HCT116 (cell line): ENCODE data around the gene GGA1. TPM values are rescaled to one million over a fixed set of nuclear protein-coding genes. Genes with fewer than 3 reads are reported as not detected.

Experiments used
- ATAC-seq: fragments of 200-7000 bp; cut with Tn5 transposase; 2 replicates; pipeline ENCODE4 v1.9.1; 2020; ENCODE audit warnings: mild to moderate bottlenecking, moderate library complexity
- BruUV-seq: library from RNA; stranded (reverse); fragments of 400-500 nt; replicated peaks from 2 replicates; lab custom pipeline; 2021; lab: Mats Ljungman, UMichigan
- CTCF ChIA-PET: fragments of 300-600 bp; sonication (Branson Sonifier 250); formaldehyde crosslinking; loops from one replicate; lab custom pipeline; 2021; ENCODE audit warnings: antibody characterized with exemption; lab: Charles Lee
- POLR2A ChIA-PET: fragments of 300-600, 350-600 bp; sonication (Branson Sonifier 250); formaldehyde crosslinking; loops from one replicate; lab custom pipeline; 2021; ENCODE audit warnings: antibody characterized with exemption; lab: Charles Lee
- RAD21 ChIA-PET, 2 experiments: fragments of 300-600 bp; sonication (Branson Sonifier 250); formaldehyde crosslinking; loops; one replicate each; lab custom pipeline; 2023; ENCODE audit warnings: low total read pairs in 2 of 2; ENCODE audit not compliant: uncharacterized antibody in 2 of 2, unreplicated experiment in 2 of 2, low non-redundant PET in 1 of 2; lab: Charles Lee
- DNase-seq: peaks from one replicate; pipeline ENCODE4 v3.0.0-alpha.2; 2010; ENCODE audit warnings: low read depth, low spot score
- H2AFZ ChIP-seq: fragments of 200-600 bp; shearing (Covaris generic), sonication (generic); 2 replicates; pipeline ENCODE4 v1.6.1; 2017; ENCODE audit warnings: low read depth, mixed run types, mixed read lengths, antibody characterized with exemption, low read length; ENCODE audit not compliant: poor library complexity, severe bottlenecking
- H3K27ac ChIP-seq: 2 replicates; pipeline ENCODE4 v1.5.1; 2012; ENCODE audit warnings: low read depth, low read length
- H3K27me3 ChIP-seq: fragments of 200-600 bp; sonication (generic); 2 replicates; pipeline ENCODE4 v1.6.1; 2016; ENCODE audit warnings: mixed run types, low read length, mixed read lengths; ENCODE audit not compliant: insufficient read depth
- H3K36me3 ChIP-seq, 2 experiments: fragments of 200-500 bp in 1 of 2; fragments of 200-600 bp in 1 of 2; sonication (Bioruptor generic) in 1 of 2; sonication (generic) in 1 of 2; 2 replicates each; pipeline versions ENCODE4 v1.5.1 to v1.6.1; 2014 to 2016; ENCODE audit warnings: low read length in 2 of 2, inconsistent platforms in 1 of 2, mixed read lengths in 1 of 2, mixed run types in 1 of 2; ENCODE audit not compliant: insufficient read depth in 2 of 2, control insufficient read depth in 1 of 2
- H3K4me1 ChIP-seq, 2 experiments: fragments of 200-600 bp in 1 of 2; sonication (generic) in 1 of 2; 2 replicates each; pipeline versions ENCODE4 v1.5.1 to v1.6.1; 2012 to 2017; ENCODE audit warnings: low read length in 2 of 2, inconsistent platforms in 1 of 2, mild to moderate bottlenecking in 1 of 2, mixed read lengths in 1 of 2, mixed run types in 1 of 2, moderate library complexity in 1 of 2; ENCODE audit not compliant: insufficient read depth in 2 of 2, control insufficient read depth in 1 of 2
- H3K4me2 ChIP-seq: fragments of 200-600 bp; sonication (generic); 2 replicates; pipeline ENCODE4 v1.6.1; 2017; ENCODE audit warnings: mixed run types, low read length, mixed read lengths
- H3K4me3 ChIP-seq, 2 experiments: fragments of 200-600 bp in 1 of 2; sonication (generic) in 1 of 2; replicated peaks in 1 of 2; 2 replicates each; pipeline ENCODE4 v1.5.1; 2011 to 2016; ENCODE audit warnings: low read length in 2 of 2, control low read depth in 1 of 2, low read depth in 1 of 2, mild to moderate bottlenecking in 1 of 2, mixed read lengths in 1 of 2, mixed run types in 1 of 2
- H3K79me2 ChIP-seq: fragments of 200-600 bp; sonication (generic); 2 replicates; pipeline ENCODE4 v1.6.1; 2017; ENCODE audit warnings: mild to moderate bottlenecking, mixed run types, low read length, moderate library complexity, mixed read lengths; ENCODE audit not compliant: insufficient read depth
- H3K9ac ChIP-seq: fragments of 200-600 bp; sonication (generic); 2 replicates; pipeline ENCODE4 v1.6.1; 2016; ENCODE audit warnings: low read length, mixed read lengths
- H3K9me2 ChIP-seq: fragments of 200-600 bp; sonication (generic), shearing (Covaris generic); 2 replicates; pipeline ENCODE4 v1.6.1; 2017; ENCODE audit warnings: mixed run types, mild to moderate bottlenecking, moderate library complexity; ENCODE audit not compliant: insufficient read depth
- H3K9me3 ChIP-seq, 2 experiments: fragments of 200-500 bp in 1 of 2; fragments of 200-600 bp in 1 of 2; sonication (Bioruptor generic) in 1 of 2; sonication (generic) in 1 of 2; 2 replicates each; pipeline ENCODE4 v1.6.1; 2014 to 2017; ENCODE audit warnings: low read length in 2 of 2, mixed read lengths in 2 of 2, inconsistent platforms in 1 of 2, low read depth in 1 of 2, mild to moderate bottlenecking in 1 of 2, mixed run types in 1 of 2, moderate library complexity in 1 of 2; ENCODE audit not compliant: control insufficient read depth in 1 of 2, insufficient read depth in 1 of 2
- H4K20me1 ChIP-seq: fragments of 200-600 bp; sonication (generic), shearing (Covaris generic); 2 replicates; pipeline ENCODE4 v1.6.1; 2017; ENCODE audit warnings: mixed run types, mild to moderate bottlenecking, moderate library complexity; ENCODE audit not compliant: insufficient read depth
- CBX3 ChIP-seq: IDR thresholded peaks from 2 replicates; pipeline ENCODE4 v1.6.1; 2012; ENCODE audit warnings: low read depth
- CTCF ChIP-seq, 3 experiments: fragments of 200-600 bp in 1 of 3; sonication (generic) in 1 of 3; IDR thresholded peaks in 2 of 3; conservative IDR thresholded peaks in 1 of 3; 2 replicates each; pipeline ENCODE4 v1.5.1; 2012 to 2017; ENCODE audit warnings: low read depth in 2 of 3, low read length in 2 of 3, antibody characterized with exemption in 1 of 3, borderline replicate concordance in 1 of 3, control low read depth in 1 of 3, mild to moderate bottlenecking in 1 of 3, mixed read lengths in 1 of 3, mixed run types in 1 of 3, moderate library complexity in 1 of 3; ENCODE audit not compliant: insufficient read depth in 1 of 3
- EGR1 ChIP-seq: IDR thresholded peaks from 2 replicates; pipeline ENCODE4 v1.6.1; 2012; ENCODE audit warnings: low read depth
- ELF1 ChIP-seq: IDR thresholded peaks from 2 replicates; pipeline ENCODE4 v1.6.1; 2012; ENCODE audit warnings: low read depth, borderline replicate concordance
- EZH2 ChIP-seq: fragments of 200-600 bp; sonication (generic); IDR thresholded peaks from 2 replicates; pipeline ENCODE4 v1.6.1; 2017; ENCODE audit warnings: antibody characterized with exemption, mixed run types
- EZH2phosphoT487 ChIP-seq: fragments of 200-600 bp; IDR thresholded peaks from 2 replicates; pipeline ENCODE4 v1.6.1; 2018; ENCODE audit warnings: antibody characterized with exemption, borderline replicate concordance
- JUND ChIP-seq: IDR thresholded peaks from 2 replicates; pipeline ENCODE4 v1.6.1; 2012
- MAX ChIP-seq: IDR thresholded peaks from 2 replicates; pipeline ENCODE4 v1.6.1; 2012
- POLR2A ChIP-seq: IDR thresholded peaks from 2 replicates; pipeline ENCODE4 v1.7.0; 2011; ENCODE audit warnings: borderline replicate concordance; ENCODE audit not compliant: insufficient read depth, insufficient read length; ENCODE audit errors: extremely low read depth
- POLR2AphosphoS5 ChIP-seq: IDR thresholded peaks from 2 replicates; pipeline ENCODE4 v1.6.1; 2011; ENCODE audit warnings: mild to moderate bottlenecking, low read depth, low read length, moderate library complexity
- RAD21 ChIP-seq: IDR thresholded peaks from 2 replicates; pipeline ENCODE4 v1.6.1; 2012; ENCODE audit warnings: low read depth, mild to moderate bottlenecking
- SIN3A ChIP-seq: IDR thresholded peaks from 2 replicates; pipeline ENCODE4 v1.6.1; 2012; ENCODE audit warnings: low read depth
- SP1 ChIP-seq: IDR thresholded peaks from 2 replicates; pipeline ENCODE4 v1.6.1; 2012; ENCODE audit warnings: low read depth
- SRF ChIP-seq: IDR thresholded peaks from 2 replicates; pipeline ENCODE4 v1.6.1; 2012; ENCODE audit warnings: low read depth
- TCF7L2 ChIP-seq: IDR thresholded peaks from 2 replicates; pipeline ENCODE4 v1.7.0; 2011; ENCODE audit warnings: borderline replicate concordance, inconsistent platforms; ENCODE audit not compliant: insufficient read depth, insufficient read length; ENCODE audit errors: extremely low read depth
- YY1 ChIP-seq: IDR thresholded peaks from 2 replicates; pipeline ENCODE4 v1.6.1; 2011; ENCODE audit warnings: low read length, low read depth, moderate library complexity, mild to moderate bottlenecking; ENCODE audit not compliant: insufficient replicate concordance; ENCODE audit errors: extremely low read depth
- ZBTB33 ChIP-seq: IDR thresholded peaks from 2 replicates; pipeline ENCODE4 v1.6.1; 2011; ENCODE audit warnings: mild to moderate bottlenecking, low read length, moderate library complexity; ENCODE audit not compliant: insufficient replicate concordance; ENCODE audit errors: extremely low read depth
- ZFX ChIP-seq: fragments of 450-650 bp; IDR thresholded peaks from 2 replicates; pipeline ENCODE4 v1.6.1; 2017
- ZNF274 ChIP-seq: fragments of 200-500 bp; sonication (Bioruptor generic); IDR thresholded peaks from 2 replicates; pipeline ENCODE4 v1.6.1; 2014; ENCODE audit warnings: mild to moderate bottlenecking, low read depth, low read length, inconsistent platforms
- intact Hi-C: fragments of 100-400 bp; cut with micrococcal nuclease; formaldehyde crosslinking; loops from 2 replicates; pipeline ENCODE4 v1.10.0; 2022
- total RNA-seq: library from RNA; stranded (reverse); gene quantifications from one replicate; pipeline ENCODE4 v1.2.1, GENCODE V29; 2021; ENCODE audit not compliant: unreplicated experiment

GGA1 gene
- total RNA-seq, 1 experiment from 2014 or later: 89.8 TPM

- no peak for TF ChIP-seq ZNF274
- no peak for TF ChIP-seq EGR1
- TF ChIP-seq YY1: no peak
- no peak for TF ChIP-seq POLR2AphosphoS5
- TF ChIP-seq CBX3: no peak
Measured at GRCh38 chr22:37650463-37651136, 42.0 kb downstream of the GGA1 start (continued).

GRCh38 chr22:37654563-37655251, 46.1 kb downstream of the GGA1 start:
- RAD21 ChIA-PET: interaction anchor here in 1 of 2 experiments (0.6 kb wide), 1 partner anchor 27 kb away, joined by 5 read pairs; no protein-coding TSS in a partner anchor
- H3K27me3 ChIP-seq: no peaks in the 10 kb centered on the region
- H3K27ac ChIP-seq: no peak overlapping the region
- ATAC-seq: no peak
- no peak overlapping the region for H3K9ac ChIP-seq
- no peak overlapping the region for H2AFZ ChIP-seq
- H3K79me2 ChIP-seq: peaks cover 7% of the 10 kb centered on the region
- TF ChIP-seq SIN3A: no peak
- TF ChIP-seq CBX3: no peak
- TF ChIP-seq ELF1: no peak
- TF ChIP-seq POLR2A: no peak
- TF ChIP-seq POLR2AphosphoS5: no peak
- no peak for TF ChIP-seq ZBTB33
- TF ChIP-seq ZFX: no peak
- no peak for TF ChIP-seq YY1
- no peak for TF ChIP-seq RAD21
- no peak for TF ChIP-seq SP1
- no peak for TF ChIP-seq EZH2
- TF ChIP-seq EGR1: no peak
- TF ChIP-seq SRF: no peak
- no peak for TF ChIP-seq ZNF274
- TF ChIP-seq TCF7L2: no peak
- TF ChIP-seq MAX: no peak
- TF ChIP-seq JUND: no peak
- no peak for TF ChIP-seq CTCF (IDR thresholded peaks at IDR 0.05 in 2 of 3, conservative IDR thresholded peaks at IDR 0.05 in 1 of 3; ENCODE audit: borderline replicate concordance in 1 of 3, insufficient read depth in 1 of 3, low read depth in 2 of 3, low read length in 2 of 3)
- no peak for TF ChIP-seq EZH2phosphoT487
- H4K20me1 ChIP-seq: no peaks in the 10 kb centered on the region
- DNase-seq: no peak
- POLR2A ChIA-PET: no interaction called here
- no TSS peak for BruUV-seq
- H3K36me3 ChIP-seq: peaks cover 18 to 23% of the 10 kb centered on the region in 2 experiments; a peak in 3 of 4 replicates
- no peak overlapping the region for H3K4me3 ChIP-seq
- peaks cover 6 to 16% of the 10 kb centered on the region in 2 experiments; a peak in 3 of 4 replicates for H3K4me1 ChIP-seq
- H3K9me3 ChIP-seq: no peaks in the 10 kb centered on the region
- intact Hi-C loops: no loop called here
- H3K4me2 ChIP-seq: no peak overlapping the region
- CTCF ChIA-PET: no interaction called here
- no peaks in the 10 kb centered on the region for H3K9me2 ChIP-seq
